GM18861 (cell line): ENCODE measurements around the gene POLH.
A peak's percentile ranks its signal among the peaks of the same experiment; 100 is the strongest.

Source experiments
- ATAC-seq: cut with Tn5 transposase; IDR thresholded peaks from one replicate; pipeline ENCODE4 v1.9.1; 2021; ENCODE audit not compliant: unreplicated experiment

The POLH gene

GRCh38 chr6:43604174-43604573, 28.2 kb downstream of the POLH start:
- ATAC-seq = no peak

DNA sequence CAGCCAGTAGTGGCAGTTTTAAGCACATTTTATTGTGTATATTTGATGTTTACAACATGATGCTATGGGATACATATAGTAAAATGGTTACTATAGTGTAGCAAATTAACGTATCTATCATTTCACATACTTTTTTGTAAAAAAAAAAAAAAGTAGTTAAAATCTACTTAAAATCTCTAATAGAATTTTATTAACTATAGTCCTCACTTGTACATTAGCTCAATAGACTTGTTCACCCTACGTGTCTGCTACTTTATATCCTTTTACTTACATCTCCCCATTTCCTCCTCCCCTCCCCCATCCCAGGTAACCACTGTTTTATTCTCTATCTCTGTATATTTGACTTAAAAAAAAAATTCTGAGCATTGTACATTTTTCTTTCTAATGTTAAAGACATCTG, 30.0 kb downstream of the POLH start:
- ATAC-seq = no peak

DNA sequence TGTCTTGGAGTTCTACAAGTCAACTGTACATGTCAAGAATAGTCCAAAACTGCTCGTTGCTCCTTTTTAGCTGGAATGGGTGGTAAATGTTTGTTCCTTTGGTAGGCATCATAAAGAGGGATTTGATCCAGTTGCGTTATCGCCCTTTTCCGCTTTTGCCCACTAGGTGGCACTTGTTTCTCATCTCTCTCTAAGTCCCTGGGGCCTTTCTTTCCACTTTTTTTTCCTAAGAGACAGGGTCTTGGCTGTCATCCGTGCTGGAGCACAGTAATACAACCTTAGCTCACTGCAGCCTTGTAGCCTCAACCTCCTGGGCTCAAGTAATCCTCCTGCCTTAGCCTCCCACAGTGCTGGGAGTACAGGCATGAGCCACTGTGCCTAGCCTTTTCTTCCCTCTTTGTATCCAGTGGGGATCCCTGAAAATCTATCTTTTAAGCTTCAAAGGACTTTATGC, 32.4 kb downstream of the POLH start:
- ATAC-seq = no peak

- no peak for ATAC-seq
These were observed 32.8 kb downstream of the POLH start for GRCh38 chr6:43608807-43609206.

DNA sequence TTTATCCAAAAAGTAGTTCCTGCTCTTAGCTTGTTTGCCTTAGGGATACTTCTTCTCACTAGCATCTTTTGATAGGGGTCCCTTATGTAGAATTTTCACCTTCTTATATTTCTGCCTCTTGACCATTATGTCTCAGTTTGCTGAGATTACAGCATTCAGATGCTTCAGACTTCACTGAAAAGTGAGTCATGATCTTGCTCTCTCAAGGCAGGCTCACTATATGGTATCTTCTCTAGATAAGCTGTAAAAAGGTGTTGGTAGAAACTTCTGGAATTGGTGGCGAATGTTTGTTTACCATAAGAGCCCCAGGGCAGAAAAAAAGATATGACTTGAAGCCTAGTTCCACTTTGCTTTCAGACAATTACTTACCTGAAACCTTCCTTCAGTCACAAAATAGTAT, 33.4 kb downstream of the POLH start:
- no peak for ATAC-seq

DNA sequence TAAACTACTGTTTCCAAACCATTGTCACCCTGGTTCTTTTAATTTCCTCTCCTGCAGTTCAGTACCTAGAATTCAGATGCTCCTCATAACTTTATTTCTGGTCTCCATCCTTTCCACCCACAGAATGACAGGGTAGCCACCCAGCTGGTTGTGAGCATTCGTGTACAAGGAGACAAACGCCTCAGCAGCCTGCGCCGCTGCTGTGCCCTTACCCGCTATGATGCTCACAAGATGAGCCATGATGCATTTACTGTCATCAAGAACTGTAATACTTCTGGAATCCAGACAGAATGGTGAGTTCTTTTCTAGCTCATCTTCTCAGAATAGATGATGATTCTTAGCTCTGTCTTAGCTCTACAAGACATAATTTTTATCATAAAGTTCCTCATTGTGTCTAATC, 34.4 kb downstream of the POLH start:
- no peak for ATAC-seq

DNA sequence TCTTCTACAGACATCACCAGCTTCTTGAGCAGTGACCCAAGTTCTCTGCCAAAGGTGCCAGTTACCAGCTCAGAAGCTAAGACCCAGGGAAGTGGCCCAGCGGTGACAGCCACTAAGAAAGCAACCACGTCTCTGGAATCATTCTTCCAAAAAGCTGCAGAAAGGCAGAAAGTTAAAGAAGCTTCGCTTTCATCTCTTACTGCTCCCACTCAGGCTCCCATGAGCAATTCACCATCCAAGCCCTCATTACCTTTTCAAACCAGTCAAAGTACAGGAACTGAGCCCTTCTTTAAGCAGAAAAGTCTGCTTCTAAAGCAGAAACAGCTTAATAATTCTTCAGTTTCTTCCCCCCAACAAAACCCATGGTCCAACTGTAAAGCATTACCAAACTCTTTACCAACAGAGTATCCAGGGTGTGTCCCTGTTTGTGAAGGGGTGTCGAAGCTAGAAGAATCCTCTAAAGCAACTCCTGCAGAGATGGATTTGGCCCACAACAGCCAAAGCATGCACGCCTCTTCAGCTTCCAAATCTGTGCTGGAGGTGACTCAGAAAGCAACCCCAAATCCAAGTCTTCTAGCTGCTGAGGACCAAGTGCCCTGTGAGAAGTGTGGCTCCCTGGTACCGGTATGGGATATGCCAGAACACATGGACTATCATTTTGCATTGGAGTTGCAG, 37.9 kb downstream of the POLH start:
- ATAC-seq = no peak

- no peak for ATAC-seq
These were observed 38.4 kb downstream of the POLH start for GRCh38 chr6:43614396-43614730.

DNA sequence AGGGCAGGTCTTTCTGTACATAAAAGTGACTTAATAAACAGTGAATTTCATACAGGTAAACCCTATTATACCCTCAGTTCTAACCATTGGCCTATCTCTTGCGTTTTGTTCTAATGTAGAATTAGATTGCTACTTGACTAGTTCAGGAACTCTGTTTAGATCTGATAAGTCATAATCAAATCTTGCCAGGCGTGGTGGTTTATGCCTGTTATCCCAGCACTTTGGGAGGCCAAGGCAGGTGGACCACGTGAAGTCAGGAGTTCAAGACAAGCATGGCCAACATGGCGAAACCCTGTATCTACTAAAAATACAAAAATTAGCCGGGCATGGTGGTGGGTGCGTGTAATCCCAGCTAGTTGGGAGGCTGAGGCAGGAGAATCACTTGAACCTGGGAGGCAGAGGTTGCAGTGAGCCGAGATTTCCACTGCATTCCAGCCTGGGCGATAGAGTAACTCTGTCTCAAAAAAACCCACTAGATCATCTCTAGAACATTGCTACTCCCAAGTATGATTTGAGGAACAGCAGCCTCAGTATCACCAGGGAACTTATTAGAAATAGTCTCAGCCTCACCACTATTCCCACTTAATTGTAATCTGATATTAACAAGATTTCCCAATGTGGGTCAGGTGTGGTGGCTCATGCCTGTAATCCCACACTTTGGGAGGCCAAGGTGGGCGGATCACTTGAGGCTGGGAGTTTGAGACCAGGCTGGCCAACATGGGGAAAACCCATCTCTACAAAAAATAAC, 40.9 kb downstream of the POLH start:
- ATAC-seq = no peak

DNA sequence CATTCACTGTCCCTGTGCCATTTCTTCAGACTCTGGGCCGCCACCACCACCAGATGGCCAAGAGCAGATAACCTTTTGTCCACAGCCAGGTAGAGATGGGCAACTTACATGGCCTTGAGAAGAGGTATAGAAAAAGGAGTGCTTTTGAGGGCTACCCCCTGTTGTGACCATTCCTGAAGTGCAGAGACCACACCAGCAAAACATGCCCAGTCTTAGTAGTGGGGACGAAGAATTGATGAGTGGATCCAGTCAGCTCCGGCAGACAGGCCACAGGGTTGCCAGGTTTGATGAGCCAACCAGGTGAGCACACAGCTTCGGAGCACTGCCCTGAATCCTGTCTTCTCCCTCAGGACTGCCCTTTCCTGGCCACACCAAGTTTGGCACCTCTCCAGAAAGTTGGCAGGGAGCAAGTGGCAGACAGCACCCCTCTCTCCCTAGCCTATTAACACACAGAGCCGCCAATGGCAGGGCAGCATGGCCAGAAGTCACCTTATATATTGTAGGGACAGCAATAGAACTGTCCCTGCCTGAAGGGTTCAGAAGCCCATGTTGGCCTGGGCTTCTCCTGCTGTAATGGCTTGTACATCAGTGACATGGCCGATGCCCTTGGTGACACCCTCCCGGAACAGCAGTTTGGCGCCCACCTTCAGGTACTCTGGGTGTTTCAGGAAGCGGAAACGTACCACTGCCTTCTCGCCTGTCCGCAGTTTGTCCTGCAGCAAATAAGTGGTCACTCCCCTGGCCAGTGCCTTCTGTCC, 45.3 kb downstream of the POLH start:
- no peak for ATAC-seq

- no peak for ATAC-seq
These were observed 45.8 kb downstream of the POLH start for GRCh38 chr6:43621836-43622180.

GRCh38 chr6:43622541-43622940, 46.6 kb downstream of the POLH start:
- no peak for ATAC-seq

DNA sequence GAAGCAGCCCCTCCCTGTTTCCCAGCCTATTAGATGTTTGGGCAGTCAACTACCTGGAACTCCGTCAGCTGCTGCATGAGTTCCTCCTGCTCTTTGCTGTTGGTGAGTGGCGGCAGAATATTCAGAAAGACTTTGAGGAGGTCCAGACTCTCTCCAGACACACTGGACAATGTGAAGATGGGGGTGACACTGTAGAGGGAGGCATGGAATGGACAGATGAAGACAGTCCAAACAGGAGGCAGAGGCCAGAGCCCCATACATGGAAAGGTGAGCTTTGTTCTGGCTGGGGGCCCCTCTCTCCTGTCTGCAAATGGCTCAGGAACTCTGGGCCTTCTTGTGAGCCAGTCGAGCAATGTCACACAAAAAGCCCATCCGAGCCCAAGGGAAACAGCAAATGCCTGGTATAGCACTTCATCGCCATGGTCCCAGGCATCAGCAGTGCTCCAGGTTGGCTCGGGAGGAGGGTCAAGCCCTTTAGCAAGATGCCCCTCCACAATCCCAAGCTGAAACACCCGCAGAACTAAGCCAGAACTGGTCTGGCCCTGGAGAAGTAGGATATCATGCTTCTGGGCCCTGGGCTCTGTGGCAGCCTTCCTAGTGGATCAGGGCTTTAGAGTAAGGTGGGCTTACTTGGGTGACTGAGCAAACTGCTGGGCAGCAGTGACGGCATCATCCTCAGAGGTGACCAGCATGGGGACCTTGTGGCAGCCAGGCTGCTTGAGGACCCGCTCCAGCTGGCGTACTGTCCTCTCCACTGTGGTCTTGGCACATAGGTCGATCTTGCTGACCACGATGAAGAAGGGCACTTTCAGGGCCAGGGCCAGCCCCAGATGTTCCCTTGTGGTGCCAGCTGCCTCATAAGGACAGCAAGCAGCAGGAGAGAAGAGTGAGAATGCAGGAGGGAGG, 48.1 kb downstream of the POLH start:
- no peak for ATAC-seq

DNA sequence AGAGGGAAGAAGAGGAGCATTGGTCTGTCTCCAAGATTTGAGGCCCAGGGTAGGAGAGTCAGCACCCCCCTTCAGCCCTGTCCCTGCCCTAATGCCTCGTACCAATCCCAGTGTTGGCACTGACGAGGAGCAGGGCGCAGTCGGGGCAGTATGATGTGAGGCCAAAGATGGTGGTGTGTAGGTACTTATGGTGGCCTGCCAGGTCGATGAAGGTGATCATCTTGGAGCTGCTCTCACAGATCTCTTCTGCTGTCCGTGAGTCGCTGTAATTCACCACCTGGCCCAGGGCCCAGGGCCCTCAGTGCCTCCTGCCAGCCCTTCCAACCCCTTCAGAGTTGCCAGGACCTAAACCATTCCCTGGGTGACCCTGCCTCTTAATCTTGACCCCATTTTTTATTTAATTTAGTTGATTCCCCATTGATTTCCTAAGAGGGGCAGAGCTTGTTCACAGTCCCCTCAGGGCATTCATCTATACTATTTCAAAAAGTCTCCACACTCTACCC, 48.9 kb downstream of the POLH start:
- no peak for ATAC-seq

DNA sequence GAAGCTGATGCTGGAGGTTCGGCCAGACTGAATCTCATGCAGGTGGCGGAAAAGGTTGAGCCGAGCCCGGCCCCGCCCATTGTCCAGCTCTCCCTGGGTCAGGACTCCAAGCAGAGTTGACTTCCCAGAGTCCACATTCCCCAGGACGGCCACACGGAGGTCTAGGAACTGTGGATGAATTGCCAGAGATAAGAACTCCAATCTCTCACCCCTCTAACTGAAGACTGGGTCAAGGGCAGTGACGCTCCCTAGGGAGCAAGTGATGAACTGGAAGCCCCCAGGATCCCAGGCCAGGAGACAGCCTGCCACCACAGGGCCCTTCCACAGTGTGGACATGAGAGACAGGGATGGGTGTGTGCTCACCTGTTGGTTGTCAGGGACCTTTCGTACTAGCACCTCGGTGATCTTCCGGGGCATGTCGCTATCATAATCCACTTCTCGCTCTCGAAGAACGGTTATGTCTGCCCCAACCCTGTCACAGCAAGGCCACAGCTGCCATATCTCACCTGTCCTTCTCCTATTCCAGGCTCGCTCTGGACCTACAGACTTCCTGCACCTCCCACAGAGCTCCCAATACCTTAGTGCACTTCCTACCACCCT, 49.5 kb downstream of the POLH start:
- ATAC-seq = no peak

GRCh38 chr6:43627008-43627825, 51.2 kb downstream of the POLH start:
- no peak for ATAC-seq

DNA sequence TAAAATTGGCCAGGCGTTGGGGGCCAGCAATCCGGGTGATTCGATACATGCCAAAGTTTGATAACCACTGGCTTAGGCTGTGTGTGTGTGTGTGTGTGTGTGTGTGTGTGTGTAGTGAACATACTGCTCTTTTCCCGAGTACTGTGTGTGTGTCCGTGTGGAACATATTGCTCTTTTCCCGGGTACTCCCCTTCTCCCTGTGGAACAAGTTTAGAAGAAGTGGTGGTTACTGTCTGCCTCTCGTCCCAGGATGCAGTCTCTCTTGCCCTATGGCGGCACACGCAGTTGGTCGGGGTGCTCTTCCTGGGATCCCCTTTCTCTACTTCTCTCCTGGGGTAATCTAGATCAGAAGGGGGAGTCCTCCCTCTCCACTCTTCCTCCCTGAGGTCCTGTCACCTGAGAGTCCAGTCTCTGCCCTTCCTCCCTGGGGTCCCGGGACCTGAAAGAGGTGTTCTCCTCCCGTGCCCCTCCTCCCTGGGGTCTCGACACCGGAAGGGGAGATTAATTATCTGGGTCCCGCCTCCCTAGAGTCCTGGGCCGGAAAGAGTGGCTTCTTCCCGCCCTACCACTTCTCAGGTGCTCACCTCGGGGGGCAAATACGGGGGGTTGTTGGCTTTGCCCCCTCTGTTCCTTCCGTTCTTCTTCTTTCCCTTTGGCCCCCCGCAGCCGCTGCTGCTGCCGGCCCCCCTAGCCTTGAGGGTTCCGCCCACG, 52.6 kb downstream of the POLH start:
- ATAC-seq = no peak

DNA sequence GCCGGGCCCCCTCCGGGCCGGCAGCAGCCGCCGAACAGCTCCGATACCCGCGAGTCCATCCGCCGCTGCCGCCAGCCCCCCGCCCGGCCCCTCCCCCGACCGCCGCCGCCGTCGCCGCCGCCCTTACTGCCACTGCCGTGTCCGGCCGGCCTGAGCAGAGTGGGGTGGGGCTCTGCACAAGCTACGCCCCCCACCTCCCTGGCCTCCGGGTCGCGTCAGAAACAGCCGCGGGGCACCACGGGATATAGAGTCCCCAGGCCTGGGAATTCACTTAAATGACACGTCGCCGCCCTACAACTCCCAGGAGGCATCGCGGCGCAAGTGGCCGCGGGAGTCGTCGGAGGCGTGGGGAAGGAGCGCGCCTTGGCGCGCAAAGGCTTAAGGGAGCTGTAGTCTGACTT, 53.1 kb downstream of the POLH start, which contains the start of gene GTPBP2:
GTPBP2 (minus strand) TSS at position 161 of the 401 bp plus-strand sequence; CDS start at position 59, 102 bp downstream.
- ATAC-seq = peak; percentile 74
